CD4-positive, alpha-beta T cell (primary cell): Measurements from ENCODE around the gene CLCN1. TPM values are rescaled to one million over a fixed set of nuclear protein-coding genes. Genes with fewer than 3 reads are reported as not detected.
A peak's percentile ranks its signal among the peaks of the same experiment; 100 is the strongest.

Experiments
- ATAC-seq: fragments of 200-7000 bp; cut with Tn5 transposase; one replicate; pipeline ENCODE4 v1.10.0; 2022; ENCODE audit warnings: mild to moderate bottlenecking; ENCODE audit not compliant: poor library complexity
- CTCF ChIA-PET: fragments of 350-600 bp; sonication (Branson Sonifier 250); formaldehyde crosslinking; loops from one replicate; lab custom pipeline; 2021; ENCODE audit warnings: antibody characterized with exemption, inconsistent platforms; lab: Charles Lee
- POLR2A ChIA-PET: fragments of 350-600 bp; sonication (Branson Sonifier 250); formaldehyde crosslinking; loops from one replicate; lab custom pipeline; 2021; ENCODE audit warnings: antibody characterized with exemption, inconsistent platforms; lab: Charles Lee
- DNase-seq, 14 experiments: peaks; one replicate each; pipeline ENCODE4 v3.0.0-alpha.2; 2013 to 2020; ENCODE audit warnings: mixed read lengths in 2 of 14
- H3K27ac ChIP-seq, 2 donors: one replicate each; pipeline versions ENCODE4 v1.5.1 to v1.7.0; 2013; ENCODE audit warnings: low read length in 2 of 2, low read depth in 1 of 2, mild to moderate bottlenecking in 1 of 2
- H3K27me3 ChIP-seq, 2 experiments: 1 replicate in 1 of 2; 2 replicates in 1 of 2; pipeline versions ENCODE4 v1.6.1 to v1.7.0; 2013; ENCODE audit warnings: low read length in 2 of 2, control low read depth in 1 of 2, mild to moderate bottlenecking in 1 of 2, moderate library complexity in 1 of 2; ENCODE audit not compliant: insufficient read depth in 2 of 2, control insufficient read depth in 1 of 2
- H3K36me3 ChIP-seq: one replicate; pipeline ENCODE4 v1.6.1; 2013; ENCODE audit warnings: low read length, control low read depth; ENCODE audit not compliant: insufficient read depth
- H3K4me1 ChIP-seq: one replicate; pipeline ENCODE4 v1.6.1; 2013; ENCODE audit warnings: low read length, control low read depth; ENCODE audit not compliant: insufficient read depth
- H3K4me3 ChIP-seq: one replicate; pipeline ENCODE4 v1.5.1; 2013; ENCODE audit warnings: mild to moderate bottlenecking, low read length, moderate library complexity
- H3K9me3 ChIP-seq, 2 experiments: 1 replicate in 1 of 2; 2 replicates in 1 of 2; pipeline versions ENCODE4 v1.6.1 to v1.7.0; 2013; ENCODE audit warnings: low read length in 2 of 2, mild to moderate bottlenecking in 2 of 2, control low read depth in 1 of 2, moderate library complexity in 1 of 2; ENCODE audit not compliant: control insufficient read depth in 1 of 2, insufficient read depth in 1 of 2
- H3K27ac Mint-ChIP-seq: one replicate; pipeline ENCODE4 v1.8.0; 2020; ENCODE audit warnings: mixed read lengths
- H3K27me3 Mint-ChIP-seq: one replicate; pipeline ENCODE4 v1.8.0; 2021; ENCODE audit warnings: mixed read lengths
- H3K36me3 Mint-ChIP-seq: one replicate; pipeline ENCODE4 v1.8.0; 2021; ENCODE audit warnings: low read depth, mixed read lengths
- H3K4me1 Mint-ChIP-seq: one replicate; pipeline ENCODE4 v1.8.0; 2021; ENCODE audit warnings: low read depth, mixed read lengths
- H3K4me3 Mint-ChIP-seq: one replicate; pipeline ENCODE4 v1.8.0; 2020; ENCODE audit warnings: mild to moderate bottlenecking, mixed read lengths
- H3K9me3 Mint-ChIP-seq: one replicate; pipeline ENCODE4 v1.8.0; 2020; ENCODE audit warnings: mixed read lengths
- intact Hi-C, 2 experiments: fragments of 100-400 bp; cut with DNase I in 1 of 2; cut with micrococcal nuclease in 1 of 2; formaldehyde crosslinking; loops; one replicate each; pipeline versions ENCODE4 v1.15.1 to v1.9.0; 2023 to 2025; cut with DNase I, micrococcal nuclease
- total RNA-seq, 174 experiments: library from RNA in 2 of 174; stranded (reverse) in 2 of 174; gene quantifications; one replicate each; pipeline ENCODE4 v1.2.3 and lab custom pipeline; 2021 to 2026
- TF ChIP-seq, protein P1 (sequence below): fragments of 200-600 bp; IDR thresholded peaks from one replicate; pipeline ENCODE4 v1.8.0; 2022; ENCODE audit warnings: antibody characterized with exemption, mild to moderate bottlenecking

The CLCN1 gene
- total RNA-seq, 2 experiments from 2014 or later: not detected

DNA sequence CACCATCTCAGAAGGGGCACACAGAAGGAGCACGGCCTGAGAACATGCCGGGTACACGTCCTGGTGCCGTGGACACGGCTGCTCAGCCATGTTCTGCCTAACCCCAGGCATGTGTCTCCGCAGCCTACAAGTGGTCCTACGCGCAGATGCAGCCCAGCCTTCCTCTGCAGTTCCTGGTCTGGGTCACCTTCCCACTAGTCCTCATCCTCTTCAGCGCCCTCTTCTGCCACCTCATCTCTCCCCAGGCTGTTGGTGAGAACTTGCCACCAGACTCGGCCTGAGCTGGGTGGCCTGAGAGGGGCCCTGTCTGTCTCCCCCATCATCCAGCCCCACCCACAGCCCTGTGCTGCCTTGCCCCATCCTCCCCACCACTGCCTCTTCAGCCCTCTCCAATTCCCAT is 5.3 kb downstream of the CLCN1 start:
- H3K9me3 ChIP-seq: no peaks in the 10 kb centered on the region
- H3K36me3 ChIP-seq: no peaks in the 10 kb centered on the region
- no peak for DNase-seq
- TF ChIP-seq, protein P1, sequence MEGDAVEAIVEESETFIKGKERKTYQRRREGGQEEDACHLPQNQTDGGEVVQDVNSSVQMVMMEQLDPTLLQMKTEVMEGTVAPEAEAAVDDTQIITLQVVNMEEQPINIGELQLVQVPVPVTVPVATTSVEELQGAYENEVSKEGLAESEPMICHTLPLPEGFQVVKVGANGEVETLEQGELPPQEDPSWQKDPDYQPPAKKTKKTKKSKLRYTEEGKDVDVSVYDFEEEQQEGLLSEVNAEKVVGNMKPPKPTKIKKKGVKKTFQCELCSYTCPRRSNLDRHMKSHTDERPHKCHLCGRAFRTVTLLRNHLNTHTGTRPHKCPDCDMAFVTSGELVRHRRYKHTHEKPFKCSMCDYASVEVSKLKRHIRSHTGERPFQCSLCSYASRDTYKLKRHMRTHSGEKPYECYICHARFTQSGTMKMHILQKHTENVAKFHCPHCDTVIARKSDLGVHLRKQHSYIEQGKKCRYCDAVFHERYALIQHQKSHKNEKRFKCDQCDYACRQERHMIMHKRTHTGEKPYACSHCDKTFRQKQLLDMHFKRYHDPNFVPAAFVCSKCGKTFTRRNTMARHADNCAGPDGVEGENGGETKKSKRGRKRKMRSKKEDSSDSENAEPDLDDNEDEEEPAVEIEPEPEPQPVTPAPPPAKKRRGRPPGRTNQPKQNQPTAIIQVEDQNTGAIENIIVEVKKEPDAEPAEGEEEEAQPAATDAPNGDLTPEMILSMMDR: no peak
- H3K9me3 Mint-ChIP-seq: no peaks in the 10 kb centered on the region
- H3K27me3 Mint-ChIP-seq: no peaks in the 10 kb centered on the region
- H3K27ac Mint-ChIP-seq: no peak overlapping the region
- intact Hi-C loops: no loop called here
- no peaks in the 10 kb centered on the region for H3K4me1 ChIP-seq
- H3K27ac ChIP-seq: no peak overlapping the region
- ChIA-PET POLR2A (no interaction called here), CTCF (no interaction called here)
- no peak for ATAC-seq
- no peaks in the 10 kb centered on the region for H3K27me3 ChIP-seq
- no peak overlapping the region for H3K4me3 ChIP-seq
- H3K4me1 Mint-ChIP-seq: peaks cover 9% of the 10 kb centered on the region
- no peak overlapping the region for H3K4me3 Mint-ChIP-seq
- H3K36me3 Mint-ChIP-seq: no peaks in the 10 kb centered on the region

DNA sequence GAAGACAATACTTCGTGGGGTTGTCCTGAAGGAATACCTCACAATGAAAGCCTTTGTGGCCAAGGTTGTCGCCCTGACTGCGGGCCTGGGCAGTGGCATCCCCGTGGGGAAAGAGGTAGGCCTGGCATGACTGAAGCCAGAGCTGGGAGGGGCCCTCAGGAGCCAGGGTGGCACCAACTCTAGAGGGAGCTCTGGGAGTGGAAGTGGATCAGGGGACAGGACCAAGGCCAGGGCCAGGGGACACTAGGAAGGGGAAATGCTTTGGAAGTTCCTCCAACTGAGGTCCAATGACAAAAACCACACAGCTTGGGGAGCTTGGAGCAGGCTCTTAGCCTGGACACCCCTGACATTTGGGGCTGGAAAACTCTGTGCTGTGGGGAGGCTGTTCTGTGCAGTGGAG is 5.8 kb downstream of the CLCN1 start:
- H3K36me3 ChIP-seq: no peaks in the 10 kb centered on the region
- no peak overlapping the region for H3K27ac ChIP-seq
- DNase-seq: peak in 3 of 14 experiments; percentile 17 to 38 (median 28)
- no peaks in the 10 kb centered on the region for H3K9me3 ChIP-seq
- no peaks in the 10 kb centered on the region for H3K27me3 ChIP-seq
- no peaks in the 10 kb centered on the region for H3K9me3 Mint-ChIP-seq
- H3K27ac Mint-ChIP-seq: no peak overlapping the region
- CTCF ChIA-PET: no interaction called here
- intact Hi-C loops: no loop called here
- peaks cover 9% of the 10 kb centered on the region for H3K4me1 Mint-ChIP-seq
- H3K4me1 ChIP-seq: no peaks in the 10 kb centered on the region
- no peak overlapping the region for H3K4me3 Mint-ChIP-seq
- H3K27me3 Mint-ChIP-seq: no peaks in the 10 kb centered on the region
- no peak overlapping the region for H3K4me3 ChIP-seq
- POLR2A ChIA-PET: no interaction called here
- TF ChIP-seq, protein P1: no peak
- ATAC-seq: no peak
- no peaks in the 10 kb centered on the region for H3K36me3 Mint-ChIP-seq

DNA sequence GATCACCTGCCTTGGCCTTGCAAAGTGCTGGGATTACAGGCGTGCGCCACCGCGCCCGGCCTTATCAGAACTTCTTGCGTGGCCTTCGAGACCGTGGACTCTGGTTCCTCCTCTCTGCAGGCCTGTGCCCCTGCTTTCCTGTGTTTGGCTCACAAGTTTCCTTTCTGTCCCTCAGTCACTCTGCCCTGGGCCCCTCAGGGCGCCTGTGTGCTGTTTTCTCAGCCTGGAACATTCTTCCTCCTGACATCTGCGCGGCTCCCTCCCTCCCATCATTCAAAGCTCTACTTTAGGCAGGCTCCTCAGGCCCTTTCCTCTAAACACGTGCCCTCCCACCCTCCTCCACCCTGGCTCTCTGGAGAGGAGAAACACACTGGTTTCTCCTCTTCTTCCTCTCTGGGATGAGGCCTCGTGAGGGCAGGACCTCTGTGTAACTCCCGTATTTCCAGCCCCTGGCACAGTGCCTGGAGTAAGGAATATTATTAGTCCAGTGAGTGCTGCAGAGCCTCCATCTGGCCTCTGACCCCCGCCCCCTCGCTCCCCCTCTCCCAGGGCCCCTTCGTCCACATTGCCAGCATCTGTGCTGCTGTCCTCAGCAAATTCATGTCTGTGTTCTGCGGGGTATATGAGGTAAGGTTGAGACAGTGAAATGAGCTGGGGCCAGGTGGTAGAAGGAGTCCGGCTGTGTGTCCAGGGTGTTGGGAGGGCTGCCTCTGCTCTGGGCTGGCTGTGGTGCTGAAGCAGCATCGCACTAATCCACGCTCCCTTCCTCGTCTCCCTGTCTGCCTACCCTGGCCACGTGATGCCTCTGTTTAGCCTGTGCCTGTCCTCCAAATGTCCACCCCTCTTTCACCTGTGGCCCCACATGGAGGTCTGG is 7.1 kb downstream of the CLCN1 start:
- Mint-ChIP-seq H3K27me3 (no peaks in the 10 kb centered on the region), H3K9me3 (no peaks in the 10 kb centered on the region), H3K36me3 (no peaks in the 10 kb centered on the region), H3K4me1 (peaks cover 9% of the 10 kb centered on the region), H3K4me3 (no peak overlapping the region), H3K27ac (no peak overlapping the region)
- ChIA-PET POLR2A (no interaction called here), CTCF (no interaction called here)
- Histone ChIP-seq H3K27ac (no peak overlapping the region), H3K36me3 (no peaks in the 10 kb centered on the region), H3K9me3 (no peaks in the 10 kb centered on the region), H3K4me1 (no peaks in the 10 kb centered on the region), H3K4me3 (no peak overlapping the region), H3K27me3 (no peaks in the 10 kb centered on the region)
- TF ChIP-seq, protein P1: no peak
- intact Hi-C loops: no loop called here
- no peak for DNase-seq
- no peak for ATAC-seq
